ENCODE measurements around the gene HUS1B.

DNA sequence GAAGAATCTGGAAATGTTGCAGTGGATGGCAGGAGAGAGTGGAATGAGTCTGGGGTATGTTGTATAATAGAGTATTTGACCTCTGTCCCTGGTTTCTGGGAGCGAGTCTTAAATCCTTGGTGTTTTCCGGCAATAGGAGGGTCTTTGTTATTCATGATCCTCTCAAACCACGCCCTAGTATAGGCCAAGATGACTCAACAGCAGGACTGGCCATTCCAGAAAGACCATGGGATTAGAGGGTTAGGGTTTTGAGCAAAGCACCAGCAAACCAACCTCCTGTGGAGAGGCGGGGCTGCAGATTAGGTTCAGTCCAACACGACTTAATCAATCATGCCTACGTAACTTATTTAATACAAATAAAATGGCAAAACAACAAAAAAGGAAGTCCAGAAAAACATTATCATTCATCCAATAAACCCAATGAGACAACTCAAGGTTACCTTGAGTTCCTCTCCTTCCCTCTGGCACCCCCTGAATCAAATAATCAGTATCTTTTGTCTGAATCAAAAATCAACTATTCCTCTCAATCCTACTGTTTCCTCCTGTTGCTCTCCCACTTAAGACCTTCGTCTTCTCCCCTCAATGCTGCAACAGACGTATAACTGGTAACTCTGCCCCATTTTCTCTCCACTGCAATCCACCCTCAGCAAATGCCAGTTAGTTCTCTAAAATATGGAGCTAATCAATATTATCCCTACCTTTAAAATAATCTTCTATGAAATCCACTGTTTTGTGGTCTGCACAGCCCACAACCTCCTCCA is 15.5 kb downstream of the HUS1B start:
- TF ChIP-seq POLR2A (IDR thresholded peaks at IDR 0.05; ENCODE audit: low read depth) (no peak), EP300 (IDR thresholded peaks at IDR 0.05) (no peak), POLR2AphosphoS5 (IDR thresholded peaks at IDR 0.05) (no peak)
- TF ChIP-seq, protein P1, sequence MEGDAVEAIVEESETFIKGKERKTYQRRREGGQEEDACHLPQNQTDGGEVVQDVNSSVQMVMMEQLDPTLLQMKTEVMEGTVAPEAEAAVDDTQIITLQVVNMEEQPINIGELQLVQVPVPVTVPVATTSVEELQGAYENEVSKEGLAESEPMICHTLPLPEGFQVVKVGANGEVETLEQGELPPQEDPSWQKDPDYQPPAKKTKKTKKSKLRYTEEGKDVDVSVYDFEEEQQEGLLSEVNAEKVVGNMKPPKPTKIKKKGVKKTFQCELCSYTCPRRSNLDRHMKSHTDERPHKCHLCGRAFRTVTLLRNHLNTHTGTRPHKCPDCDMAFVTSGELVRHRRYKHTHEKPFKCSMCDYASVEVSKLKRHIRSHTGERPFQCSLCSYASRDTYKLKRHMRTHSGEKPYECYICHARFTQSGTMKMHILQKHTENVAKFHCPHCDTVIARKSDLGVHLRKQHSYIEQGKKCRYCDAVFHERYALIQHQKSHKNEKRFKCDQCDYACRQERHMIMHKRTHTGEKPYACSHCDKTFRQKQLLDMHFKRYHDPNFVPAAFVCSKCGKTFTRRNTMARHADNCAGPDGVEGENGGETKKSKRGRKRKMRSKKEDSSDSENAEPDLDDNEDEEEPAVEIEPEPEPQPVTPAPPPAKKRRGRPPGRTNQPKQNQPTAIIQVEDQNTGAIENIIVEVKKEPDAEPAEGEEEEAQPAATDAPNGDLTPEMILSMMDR (IDR thresholded peaks at IDR 0.05): no peak

Measured in esophagus muscularis mucosa (tissue), 4 donors.